Endothelial cell of umbilical vein (primary cell): ENCODE measurements around the gene TNIK. TPM values are rescaled to one million over a fixed set of nuclear protein-coding genes. Genes with fewer than 3 reads are reported as not detected.

ENCODE experiments used
- BruUV-seq: library from RNA; stranded (reverse); fragments of 400-500 nt; replicated peaks from 2 replicates; lab custom pipeline; 2021; lab: Mats Ljungman, UMichigan
- CTCF ChIA-PET: fragments of 300-600, 350-600 bp; sonication (Branson Sonifier 250); formaldehyde crosslinking; loops from one replicate; lab custom pipeline; 2021; ENCODE audit warnings: antibody characterized with exemption, inconsistent platforms; lab: Charles Lee
- POLR2A ChIA-PET: fragments of 300-600, 350-600 bp; sonication (Branson Sonifier 250); formaldehyde crosslinking; loops from one replicate; lab custom pipeline; 2021; ENCODE audit warnings: antibody characterized with exemption, inconsistent platforms; lab: Charles Lee
- DNase-seq: peaks from one replicate; pipeline ENCODE4 v3.0.0-alpha.2; 2011; ENCODE audit warnings: low read depth, low spot score
- FAIRE-seq: peaks from 2 replicates; lab custom pipeline; 2011; peaks lifted over from hg19 to GRCh38; lab: Jason Lieb, UNC
- H2AFZ ChIP-seq: 2 replicates; pipeline ENCODE4 v1.6.0; 2012; ENCODE audit warnings: low read depth, low read length, control low read depth, inconsistent platforms
- H3K27ac ChIP-seq: 2 replicates; pipeline ENCODE4 v1.5.1; 2011; ENCODE audit warnings: low read depth, mild to moderate bottlenecking, control low read depth, low read length, moderate library complexity; ENCODE audit not compliant: insufficient read depth
- H3K27me3 ChIP-seq, 2 experiments: 2 replicates each; pipeline versions ENCODE4 v1.6.0 to v1.6.1; 2011; ENCODE audit warnings: low read length in 2 of 2, mixed read lengths in 1 of 2; ENCODE audit not compliant: control insufficient read depth in 2 of 2, insufficient read depth in 2 of 2
- H3K36me3 ChIP-seq, 2 experiments: 2 replicates in 1 of 2; 3 replicates in 1 of 2; pipeline ENCODE4 v1.5.1; 2011; ENCODE audit warnings: low read length in 2 of 2, mild to moderate bottlenecking in 1 of 2, moderate library complexity in 1 of 2; ENCODE audit not compliant: control insufficient read depth in 2 of 2, insufficient read depth in 2 of 2; ENCODE audit errors: extremely low read depth in 1 of 2
- H3K4me1 ChIP-seq: 3 replicates; pipeline ENCODE4 v1.5.1; 2011; ENCODE audit warnings: mild to moderate bottlenecking, low read length; ENCODE audit not compliant: control insufficient read depth, insufficient read depth; ENCODE audit errors: extremely low read depth
- H3K4me2 ChIP-seq: 2 replicates; pipeline ENCODE4 v1.6.1; 2011; ENCODE audit warnings: low read length, control low read depth, mixed read lengths; ENCODE audit not compliant: insufficient read depth
- H3K4me3 ChIP-seq, 3 experiments: fragments of 200-600 bp in 1 of 3; sonication (generic), shearing (Covaris generic) in 1 of 3; replicated peaks in 1 of 3; 2 replicates each; pipeline ENCODE4 v1.5.1; 2011 to 2016; ENCODE audit warnings: control low read depth in 3 of 3, low read length in 3 of 3, mild to moderate bottlenecking in 2 of 3, inconsistent platforms in 1 of 3, low read depth in 1 of 3, moderate library complexity in 1 of 3; ENCODE audit not compliant: insufficient read depth in 1 of 3
- H3K79me2 ChIP-seq: 2 replicates; pipeline ENCODE4 v1.6.0; 2012; ENCODE audit warnings: low read length, inconsistent platforms; ENCODE audit not compliant: control insufficient read depth, insufficient read depth
- H3K9ac ChIP-seq: replicated peaks from 2 replicates; pipeline ENCODE3; 2011; ENCODE audit warnings: low read length, control low read depth; ENCODE audit not compliant: insufficient read depth; ENCODE audit errors: extremely low read depth
- H3K9me1 ChIP-seq: replicated peaks from 3 replicates; pipeline ENCODE4 v1.6.0; 2011; ENCODE audit warnings: mild to moderate bottlenecking, low read length; ENCODE audit not compliant: control insufficient read depth, insufficient read depth; ENCODE audit errors: extremely low read depth
- H3K9me3 ChIP-seq: replicated peaks from 2 replicates; pipeline ENCODE4 v1.5.1; 2012; ENCODE audit warnings: low read length, inconsistent platforms; ENCODE audit not compliant: control insufficient read depth, insufficient read depth
- H4K20me1 ChIP-seq: replicated peaks from 2 replicates; pipeline ENCODE3; 2011; ENCODE audit warnings: mild to moderate bottlenecking, low read length; ENCODE audit not compliant: control insufficient read depth, insufficient read depth; ENCODE audit errors: extremely low read depth
- EZH2 ChIP-seq: IDR thresholded peaks from 2 replicates; pipeline ENCODE4 v1.6.1; 2012; ENCODE audit warnings: borderline replicate concordance, low read depth, mild to moderate bottlenecking, moderate library complexity, low read length, inconsistent platforms; ENCODE audit not compliant: severe bottlenecking
- FOS ChIP-seq: IDR thresholded peaks from 2 replicates; pipeline ENCODE4 v1.6.1; 2011; ENCODE audit warnings: mild to moderate bottlenecking, low read length, moderate library complexity, borderline replicate concordance; ENCODE audit not compliant: insufficient read depth
- GATA2 ChIP-seq: IDR thresholded peaks from 2 replicates; pipeline ENCODE4 v1.7.0; 2011; ENCODE audit warnings: low read depth, mild to moderate bottlenecking, moderate library complexity, mixed read lengths, low read length; ENCODE audit not compliant: insufficient read length, insufficient read depth
- JUN ChIP-seq: IDR thresholded peaks from 2 replicates; pipeline ENCODE4 v1.6.1; 2011; ENCODE audit warnings: borderline replicate concordance, low read depth; ENCODE audit not compliant: insufficient read length, insufficient read depth
- MYC ChIP-seq: IDR thresholded peaks from one replicate; pipeline ENCODE4 v1.6.1; 2011; ENCODE audit warnings: mild to moderate bottlenecking, low read depth, low read length
- POLR2A ChIP-seq: IDR thresholded peaks from 2 replicates; pipeline ENCODE4 v1.6.1; 2012; ENCODE audit warnings: low read depth, mild to moderate bottlenecking, control low read depth, low read length
- POLR2AphosphoS5 ChIP-seq: IDR thresholded peaks from 2 replicates; pipeline ENCODE4 v1.6.1; 2012; ENCODE audit warnings: low read depth, mild to moderate bottlenecking, control low read depth, low read length, moderate library complexity; ENCODE audit not compliant: insufficient read depth
- dilution Hi-C: fragments of 300-500 bp; cut with MboI; formaldehyde crosslinking; loops from one replicate; pipeline ENCODE4 v1.15.0; 2019; ENCODE audit warnings: low sequenced_read_pairs; ENCODE audit not compliant: extremely low pct_ligation_motif_present
- intact Hi-C: fragments of 100-400 bp; cut with micrococcal nuclease; formaldehyde crosslinking; loops from one replicate; pipeline ENCODE4 v1.10.0; 2022
- polyA plus RNA-seq, 4 experiments: library from polyadenylated mRNA; depleted of rRNA in 3 of 4; stranded (reverse) in 3 of 4; unstranded in 1 of 4; fragments of >200 nt; gene quantifications; 2 replicates each; pipeline versions ENCODE4 v1.2.1 to v1.2.3, GENCODE V29; 2011 to 2012; ENCODE audit warnings: missing spikeins in 1 of 4
- total RNA-seq: library from RNA; stranded (reverse); gene quantifications from 2 replicates; pipeline ENCODE4 v1.2.3, GENCODE V29; 2021
- TF ChIP-seq, protein P1 (sequence below), 2 donors: IDR thresholded peaks; 1 replicate in 1 of 2; 2 replicates in 1 of 2; pipeline ENCODE4 v1.5.1; 2011; ENCODE audit warnings: low read length in 2 of 2, mild to moderate bottlenecking in 2 of 2, moderate library complexity in 2 of 2, control low read depth in 1 of 2, inconsistent platforms in 1 of 2, low read depth in 1 of 2; ENCODE audit not compliant: insufficient read depth in 1 of 2; ENCODE audit errors: extremely low read depth in 1 of 2
- TF ChIP-seq, protein P2 (sequence below): IDR thresholded peaks from 2 replicates; pipeline ENCODE4 v1.6.1; 2011; ENCODE audit not compliant: insufficient read depth, insufficient read length

Gene TNIK
- total and polyA plus RNA-seq, 2 donors (not counting 3 experiments of a cell fraction or from before 2014, with no cell fraction given): 10.9 to 39.7 TPM

DNA sequence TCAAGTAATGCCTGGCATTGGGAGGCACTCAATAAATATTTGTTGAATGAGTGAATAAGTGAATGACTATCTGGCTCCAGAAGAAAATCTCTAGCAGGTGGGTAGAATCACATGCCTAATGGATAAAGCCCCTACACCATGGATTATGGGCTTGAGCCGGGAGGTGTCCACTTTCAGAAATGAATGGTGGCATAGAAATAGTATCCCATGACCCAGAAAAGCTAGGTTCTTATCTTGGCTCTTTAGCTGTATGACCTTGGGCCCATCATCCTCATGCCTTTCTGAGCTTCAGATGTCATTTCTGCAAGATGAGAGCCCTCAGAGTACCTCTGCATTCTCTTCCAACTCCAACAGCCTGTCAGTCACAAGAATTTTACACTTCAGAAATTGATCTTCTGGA lies 37.3 kb upstream of the TNIK start:
- H4K20me1 ChIP-seq: no peaks in the 10 kb centered on the region
- no peak overlapping the region for H3K4me3 ChIP-seq
- POLR2A ChIA-PET: no interaction called here
- no peaks in the 10 kb centered on the region for H3K4me1 ChIP-seq
- no TSS peak for BruUV-seq
- no peak overlapping the region for H3K4me2 ChIP-seq
- no peaks in the 10 kb centered on the region for H3K9me3 ChIP-seq
- no peaks in the 10 kb centered on the region for H3K36me3 ChIP-seq
- dilution Hi-C loops (no loop called here), intact Hi-C loops (no loop called here)
- H2AFZ ChIP-seq: no peak overlapping the region
- FAIRE-seq (no peak), DNase-seq (no peak)
- no peaks in the 10 kb centered on the region for H3K27me3 ChIP-seq
- CTCF ChIA-PET: no interaction called here
- H3K79me2 ChIP-seq: no peaks in the 10 kb centered on the region
- no peaks in the 10 kb centered on the region for H3K9me1 ChIP-seq
- TF ChIP-seq EZH2: no peak
- H3K27ac ChIP-seq: no peak overlapping the region
- no peak overlapping the region for H3K9ac ChIP-seq

GRCh38 chr3:171495413-171495812 lies 35.2 kb upstream of the TNIK start:
- FAIRE-seq: no peak
- H3K9me1 ChIP-seq: no peaks in the 10 kb centered on the region
- H3K9ac ChIP-seq: no peak overlapping the region
- TF ChIP-seq JUN (no peak), EZH2 (no peak), POLR2AphosphoS5 (no peak), FOS (no peak), MYC (no peak), POLR2A (no peak), GATA2 (no peak)
- TF ChIP-seq, protein P1, sequence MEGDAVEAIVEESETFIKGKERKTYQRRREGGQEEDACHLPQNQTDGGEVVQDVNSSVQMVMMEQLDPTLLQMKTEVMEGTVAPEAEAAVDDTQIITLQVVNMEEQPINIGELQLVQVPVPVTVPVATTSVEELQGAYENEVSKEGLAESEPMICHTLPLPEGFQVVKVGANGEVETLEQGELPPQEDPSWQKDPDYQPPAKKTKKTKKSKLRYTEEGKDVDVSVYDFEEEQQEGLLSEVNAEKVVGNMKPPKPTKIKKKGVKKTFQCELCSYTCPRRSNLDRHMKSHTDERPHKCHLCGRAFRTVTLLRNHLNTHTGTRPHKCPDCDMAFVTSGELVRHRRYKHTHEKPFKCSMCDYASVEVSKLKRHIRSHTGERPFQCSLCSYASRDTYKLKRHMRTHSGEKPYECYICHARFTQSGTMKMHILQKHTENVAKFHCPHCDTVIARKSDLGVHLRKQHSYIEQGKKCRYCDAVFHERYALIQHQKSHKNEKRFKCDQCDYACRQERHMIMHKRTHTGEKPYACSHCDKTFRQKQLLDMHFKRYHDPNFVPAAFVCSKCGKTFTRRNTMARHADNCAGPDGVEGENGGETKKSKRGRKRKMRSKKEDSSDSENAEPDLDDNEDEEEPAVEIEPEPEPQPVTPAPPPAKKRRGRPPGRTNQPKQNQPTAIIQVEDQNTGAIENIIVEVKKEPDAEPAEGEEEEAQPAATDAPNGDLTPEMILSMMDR (IDR thresholded peaks at IDR 0.05; ENCODE audit: extremely low read depth in 1 of 2, insufficient read depth in 1 of 2, low read depth in 1 of 2, low read length in 2 of 2): no peak
- TF ChIP-seq, protein P2, sequence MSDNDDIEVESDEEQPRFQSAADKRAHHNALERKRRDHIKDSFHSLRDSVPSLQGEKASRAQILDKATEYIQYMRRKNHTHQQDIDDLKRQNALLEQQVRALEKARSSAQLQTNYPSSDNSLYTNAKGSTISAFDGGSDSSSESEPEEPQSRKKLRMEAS: no peak
- H3K9me3 ChIP-seq: no peaks in the 10 kb centered on the region
- ChIA-PET POLR2A (no interaction called here), CTCF (no interaction called here)
- H3K4me1 ChIP-seq: no peaks in the 10 kb centered on the region
- H3K4me3 ChIP-seq: no peak overlapping the region
- H3K27me3 ChIP-seq: no peaks in the 10 kb centered on the region
- no peak for DNase-seq
- H3K36me3 ChIP-seq: no peaks in the 10 kb centered on the region
- H3K79me2 ChIP-seq: no peaks in the 10 kb centered on the region
- dilution Hi-C loops (no loop called here), intact Hi-C loops (no loop called here)
- no peak overlapping the region for H3K27ac ChIP-seq
- H2AFZ ChIP-seq: no peak overlapping the region
- H3K4me2 ChIP-seq: no peak overlapping the region
- H4K20me1 ChIP-seq: no peaks in the 10 kb centered on the region
- BruUV-seq: no TSS peak
